Activated CD4-positive, alpha-beta memory T cell treated with anti-CD3 and anti-CD28 coated beads, Interleukin-2, amount 10 ng/mL, durations not matched to agents 7 days and 5 days (primary cell): ENCODE results near the gene EHD4. TPM values are rescaled to one million over a fixed set of nuclear protein-coding genes. Genes with fewer than 3 reads are reported as not detected.

Experiments used
- CTCF ChIA-PET: fragments of 350-600 bp; sonication (Branson Sonifier 250); formaldehyde crosslinking; loops from one replicate; lab custom pipeline; 2021; ENCODE audit warnings: antibody characterized with exemption, inconsistent platforms; lab: Charles Lee
- POLR2A ChIA-PET: fragments of 350-600 bp; sonication (Branson Sonifier 250); formaldehyde crosslinking; loops from one replicate; lab custom pipeline; 2021; ENCODE audit warnings: antibody characterized with exemption; lab: Charles Lee
- DNase-seq: peaks from one replicate; pipeline ENCODE4 v3.0.0-alpha.2; 2020
- H3K27ac Mint-ChIP-seq: one replicate; pipeline ENCODE4 v1.8.0; 2021; ENCODE audit warnings: mild to moderate bottlenecking, mixed read lengths
- H3K27me3 Mint-ChIP-seq: one replicate; pipeline ENCODE4 v1.8.0; 2021; ENCODE audit warnings: mixed read lengths
- H3K36me3 Mint-ChIP-seq: one replicate; pipeline ENCODE4 v1.8.0; 2021; ENCODE audit warnings: low read depth, mixed read lengths
- H3K4me1 Mint-ChIP-seq: one replicate; pipeline ENCODE4 v1.8.0; 2021; ENCODE audit warnings: mixed read lengths
- H3K4me3 Mint-ChIP-seq: one replicate; pipeline ENCODE4 v1.8.0; 2021; ENCODE audit warnings: mild to moderate bottlenecking, mixed read lengths
- H3K9me3 Mint-ChIP-seq: one replicate; pipeline ENCODE4 v1.8.0; 2021; ENCODE audit warnings: mixed read lengths
- total RNA-seq, 2 experiments: library from RNA; stranded (reverse); gene quantifications; one replicate each; pipeline ENCODE4 v1.2.3, GENCODE V29; 2021

EHD4 gene
- total RNA-seq, 2 experiments from 2014 or later, result 25.0 to 25.3 TPM

GRCh38 chr15:41872166-41872747 is 100.1 kb downstream of the EHD4 start:
- POLR2A ChIA-PET, result interaction anchor here (1.1 kb wide), 1 partner anchor 21 kb away, joined by 4 read pairs; no protein-coding TSS in a partner anchor
- Mint-ChIP-seq H3K36me3 (no peaks in the 10 kb centered on the region), H3K9me3 (no peaks in the 10 kb centered on the region), H3K4me3 (no peak overlapping the region), H3K27me3 (no peaks in the 10 kb centered on the region), H3K27ac (peak overlapping the region; percentile 34), H3K4me1 (peaks cover 19% of the 10 kb centered on the region)
- no peak for DNase-seq
- CTCF ChIA-PET, result no interaction called here

- ChIA-PET CTCF (interaction anchor here (0.7 to 1.9 kb wide), 7 partner anchors 12 to 118 kb away, joined by 3 to 12 read pairs (median 5); partner anchors contain the start of gene MAPKBP1), POLR2A (interaction anchor here (0.9 to 1.9 kb wide), 14 partner anchors 9 to 97 kb away, joined by 3 to 16 read pairs (median 5); partner anchors contain the start of genes JMJD7 and MAPKBP1)
- DNase-seq, result no peak
- Mint-ChIP-seq H3K27me3 (no peaks in the 10 kb centered on the region), H3K9me3 (no peaks in the 10 kb centered on the region), H3K36me3 (no peaks in the 10 kb centered on the region), H3K4me3 (no peak overlapping the region), H3K4me1 (peaks cover 19% of the 10 kb centered on the region), H3K27ac (peak overlapping the region; percentile 84)
Measured at GRCh38 chr15:41871175-41871905, 101.0 kb downstream of the EHD4 start.

GRCh38 chr15:41870689-41871081 is 101.7 kb downstream of the EHD4 start:
- H3K4me1 Mint-ChIP-seq, result peaks cover 19% of the 10 kb centered on the region
- H3K27me3 Mint-ChIP-seq, result no peaks in the 10 kb centered on the region
- ChIA-PET POLR2A (interaction anchor here (0.7 to 1.9 kb wide), 14 partner anchors 8 to 96 kb away, joined by 3 to 16 read pairs (median 5); partner anchors contain the start of genes JMJD7 and MAPKBP1), CTCF (interaction anchor here (0.6 to 1.9 kb wide), 8 partner anchors 13 to 119 kb away, joined by 3 to 12 read pairs (median 4); partner anchors contain the start of gene MAPKBP1)
- peak; percentile 78 for DNase-seq
- peak overlapping the region; percentile 84 for H3K27ac Mint-ChIP-seq
- H3K4me3 Mint-ChIP-seq, result no peak overlapping the region
- no peaks in the 10 kb centered on the region for H3K36me3 Mint-ChIP-seq
- no peaks in the 10 kb centered on the region for H3K9me3 Mint-ChIP-seq

- H3K9me3 Mint-ChIP-seq, result no peaks in the 10 kb centered on the region
- H3K4me3 Mint-ChIP-seq, result no peak overlapping the region
- H3K4me1 Mint-ChIP-seq, result peaks cover 19% of the 10 kb centered on the region
- H3K27ac Mint-ChIP-seq, result peak overlapping the region; percentile 84
- no peaks in the 10 kb centered on the region for H3K36me3 Mint-ChIP-seq
- ChIA-PET POLR2A (interaction anchor here (0.7 to 1.9 kb wide), 14 partner anchors 7 to 96 kb away, joined by 3 to 16 read pairs (median 5); partner anchors contain the start of genes JMJD7 and MAPKBP1), CTCF (interaction anchor here (0.6 to 1.9 kb wide), 6 partner anchors 14 to 119 kb away, joined by 3 to 12 read pairs (median 5); partner anchors contain the start of gene MAPKBP1)
- no peaks in the 10 kb centered on the region for H3K27me3 Mint-ChIP-seq
- DNase-seq, result no peak
Measured at GRCh38 chr15:41869770-41870688, 102.3 kb downstream of the EHD4 start.

- Mint-ChIP-seq H3K27ac (no peak overlapping the region), H3K9me3 (no peaks in the 10 kb centered on the region), H3K4me1 (peaks cover 19% of the 10 kb centered on the region), H3K4me3 (no peak overlapping the region), H3K27me3 (no peaks in the 10 kb centered on the region), H3K36me3 (no peaks in the 10 kb centered on the region)
- DNase-seq, result no peak
- ChIA-PET CTCF (no interaction called here), POLR2A (no interaction called here)
Measured at GRCh38 chr15:41868321-41868720, 104.0 kb downstream of the EHD4 start.

GRCh38 chr15:41866872-41867579 is 105.3 kb downstream of the EHD4 start:
- POLR2A ChIA-PET, result no interaction called here
- H3K4me1 Mint-ChIP-seq, result peaks cover 16% of the 10 kb centered on the region
- H3K27ac Mint-ChIP-seq, result no peak overlapping the region
- no peak overlapping the region for H3K4me3 Mint-ChIP-seq
- DNase-seq, result no peak
- no peaks in the 10 kb centered on the region for H3K36me3 Mint-ChIP-seq
- H3K9me3 Mint-ChIP-seq, result no peaks in the 10 kb centered on the region
- CTCF ChIA-PET, result no interaction called here
- no peaks in the 10 kb centered on the region for H3K27me3 Mint-ChIP-seq

- Mint-ChIP-seq H3K4me3 (no peak overlapping the region), H3K4me1 (peaks cover 13% of the 10 kb centered on the region), H3K9me3 (no peaks in the 10 kb centered on the region), H3K27ac (no peak overlapping the region), H3K27me3 (no peaks in the 10 kb centered on the region), H3K36me3 (no peaks in the 10 kb centered on the region)
- ChIA-PET CTCF (no interaction called here), POLR2A (no interaction called here)
- no peak for DNase-seq
Measured at GRCh38 chr15:41866263-41866703, 106.1 kb downstream of the EHD4 start.

GRCh38 chr15:41865490-41866055 is 106.8 kb downstream of the EHD4 start:
- no peak for DNase-seq
- H3K27ac Mint-ChIP-seq, result no peak overlapping the region
- peaks cover 8% of the 10 kb centered on the region for H3K4me1 Mint-ChIP-seq
- no peaks in the 10 kb centered on the region for H3K36me3 Mint-ChIP-seq
- no peaks in the 10 kb centered on the region for H3K27me3 Mint-ChIP-seq
- CTCF ChIA-PET, result interaction anchor here (1.3 kb wide), 1 partner anchor 92 kb away, joined by 9 read pairs; the partner anchor contains the start of gene MAPKBP1
- H3K4me3 Mint-ChIP-seq, result no peak overlapping the region
- POLR2A ChIA-PET, result no interaction called here
- no peaks in the 10 kb centered on the region for H3K9me3 Mint-ChIP-seq

GRCh38 chr15:41862515-41863116 is 109.7 kb downstream of the EHD4 start:
- no peak overlapping the region for H3K27ac Mint-ChIP-seq
- ChIA-PET CTCF (no interaction called here), POLR2A (interaction anchor here (1.1 to 1.2 kb wide), 3 partner anchors 8 to 37 kb away, joined by 3 to 5 read pairs (median 3); no protein-coding TSS in a partner anchor)
- peaks cover 4% of the 10 kb centered on the region for H3K4me1 Mint-ChIP-seq
- no peak for DNase-seq
- H3K27me3 Mint-ChIP-seq, result no peaks in the 10 kb centered on the region
- no peak overlapping the region for H3K4me3 Mint-ChIP-seq
- no peaks in the 10 kb centered on the region for H3K9me3 Mint-ChIP-seq
- H3K36me3 Mint-ChIP-seq, result no peaks in the 10 kb centered on the region

- Mint-ChIP-seq H3K27ac (no peak overlapping the region), H3K27me3 (no peaks in the 10 kb centered on the region), H3K9me3 (no peaks in the 10 kb centered on the region), H3K4me1 (peaks cover 4% of the 10 kb centered on the region), H3K36me3 (no peaks in the 10 kb centered on the region), H3K4me3 (no peak overlapping the region)
- ChIA-PET CTCF (interaction anchor here (1.3 to 1.5 kb wide), 2 partner anchors 50 to 88 kb away, joined by 5 to 6 read pairs; partner anchors contain the start of gene MAPKBP1), POLR2A (interaction anchor here (0.7 to 1.2 kb wide), 4 partner anchors 9 to 36 kb away, joined by 3 to 5 read pairs (median 3); no protein-coding TSS in a partner anchor)
- no peak for DNase-seq
Measured at GRCh38 chr15:41861736-41862356, 110.5 kb downstream of the EHD4 start.
